Gastrocnemius medialis (tissue), 4 donors: ENCODE data around the gene CCDC13. TPM values are rescaled to one million over a fixed set of nuclear protein-coding genes. Genes with fewer than 3 reads are reported as not detected.

Source experiments
- ATAC-seq, 2 donors: fragments of 150-250 bp; one replicate each; pipeline ENCODE4 v1.9.1; 2016
- DNase-seq, 2 donors: peaks; one replicate each; pipeline ENCODE4 v3.0.0-alpha.2; 2019
- H3K27ac ChIP-seq, 4 donors: fragments of 200-600 bp; sonication (generic); 1 replicate in 1 of 4; 2 replicates in 3 of 4; pipeline ENCODE4 v1.5.1; 2016 to 2018; ENCODE audit warnings: mild to moderate bottlenecking in 2 of 4, moderate library complexity in 1 of 4
- H3K27me3 ChIP-seq, 3 donors: fragments of 200-600 bp; sonication (generic) in 2 of 3; 1 replicate in 1 of 3; 2 replicates in 2 of 3; pipeline versions ENCODE4 v1.5.1 to v1.6.0; 2016 to 2019; ENCODE audit warnings: mild to moderate bottlenecking in 1 of 3, moderate library complexity in 1 of 3
- H3K36me3 ChIP-seq, 2 donors: fragments of 200-600 bp; sonication (generic) in 1 of 2; one replicate each; pipeline ENCODE4 v1.5.1; 2017 to 2018
- H3K4me1 ChIP-seq, 2 donors: fragments of 200-600 bp; sonication (generic) in 1 of 2; one replicate each; pipeline ENCODE4 v1.5.1; 2016 to 2017; ENCODE audit warnings: mild to moderate bottlenecking in 2 of 2
- H3K4me3 ChIP-seq, 4 donors: fragments of 200-600 bp; sonication (generic) in 3 of 4; 1 replicate in 1 of 4; 2 replicates in 3 of 4; pipeline ENCODE4 v1.5.1; 2016 to 2019; ENCODE audit warnings: mild to moderate bottlenecking in 2 of 4
- H3K9me3 ChIP-seq, 3 donors: fragments of 200-600 bp; sonication (generic) in 2 of 3; 1 replicate in 1 of 3; 2 replicates in 2 of 3; pipeline ENCODE4 v1.5.1; 2016 to 2019
- CTCF ChIP-seq, 5 experiments: fragments of 450-650 bp in 3 of 5; fragments of 200-600 bp in 2 of 5; sonication (generic) in 2 of 5; IDR thresholded peaks in 4 of 5; conservative IDR thresholded peaks in 1 of 5; 1 replicate in 4 of 5; 2 replicates in 1 of 5; pipeline ENCODE4 v1.5.1; 2016 to 2019; ENCODE audit warnings: antibody characterized with exemption in 5 of 5, mild to moderate bottlenecking in 3 of 5, moderate library complexity in 3 of 5
- POLR2A ChIP-seq, 2 donors: fragments of 450-650 bp; IDR thresholded peaks; one replicate each; pipeline ENCODE4 v1.6.1; 2017; ENCODE audit warnings: antibody characterized with exemption in 2 of 2, mild to moderate bottlenecking in 2 of 2, moderate library complexity in 2 of 2
- in situ Hi-C, 4 donors: fragments of 200-750 bp; cut with MboI; loops; one replicate each; pipeline versions ENCODE4 v1.15.0 to v1.8.0; 2017; ENCODE audit warnings: low sequenced_read_pairs in 4 of 4
- intact Hi-C: fragments of 100-400 bp; cut with DNase I; formaldehyde crosslinking; loops from one replicate; pipeline ENCODE4 v1.15.1; 2023; ENCODE audit warnings: low total_unique reads
- total RNA-seq, 4 donors: library from RNA; depleted of rRNA; stranded (reverse); fragments of >200 nt; gene quantifications; one replicate each; pipeline versions ENCODE4 v1.1.0 to v1.2.3, GENCODE V29; 2016

Gene CCDC13
- total RNA-seq, 4 donors from 2014 or later = 0.12 to 1.5 (median 1.1) TPM

- no peak overlapping the region for H3K4me3 ChIP-seq
- TF ChIP-seq CTCF (IDR thresholded peaks at IDR 0.05 in 4 of 5, conservative IDR thresholded peaks at IDR 0.05 in 1 of 5) (no peak), POLR2A (IDR thresholded peaks at IDR 0.05) (no peak)
- no peak overlapping the region for H3K27ac ChIP-seq
- in situ Hi-C loops = no loop called here
- intact Hi-C loops = no loop called here
- DNase-seq (no peak), ATAC-seq (no peak)
- H3K9me3 ChIP-seq = no peaks in the 10 kb centered on the region
- peaks cover 4 to 10% of the 10 kb centered on the region in 2 donors for H3K4me1 ChIP-seq
- H3K36me3 ChIP-seq = no peaks in the 10 kb centered on the region
- H3K27me3 ChIP-seq = no peaks in the 10 kb centered on the region
Observed at GRCh38 chr3:42751609-42752008, 21.4 kb downstream of the CCDC13 start.

- Histone ChIP-seq H3K27me3 (no peaks in the 10 kb centered on the region), H3K36me3 (no peaks in the 10 kb centered on the region), H3K4me1 (peaks cover 12 to 18% of the 10 kb centered on the region in 2 donors), H3K9me3 (no peaks in the 10 kb centered on the region), H3K4me3 (no peak overlapping the region), H3K27ac (no peak overlapping the region)
- DNase-seq = no peak
- intact Hi-C loops = loop anchor here (1.0 kb wide), 1 partner anchor 169 kb away; no protein-coding TSS in a partner anchor
- in situ Hi-C loops = no loop called here
- no peak for ATAC-seq
- no peak for TF ChIP-seq CTCF (IDR thresholded peaks at IDR 0.05 in 4 of 5, conservative IDR thresholded peaks at IDR 0.05 in 1 of 5)
- TF ChIP-seq POLR2A (IDR thresholded peaks at IDR 0.05) = no peak
Observed at GRCh38 chr3:42750834-42751233, 22.2 kb downstream of the CCDC13 start.

GRCh38 chr3:42749753-42750231, 23.3 kb downstream of the CCDC13 start:
- in situ Hi-C loops (loop anchor here (5.0 to 25.0 kb wide), 4 partner anchors 95 to 167 kb away; partner anchors contain the start of genes SEC22C (in 4 of the 4), ZBTB47 (in 2 of the 4) and SS18L2 (in 1 of the 4)), intact Hi-C loops (loop anchor here (1.0 to 10.0 kb wide), 2 partner anchors 167 to 525 kb away; no protein-coding TSS in a partner anchor)
- Histone ChIP-seq H3K36me3 (no peaks in the 10 kb centered on the region), H3K9me3 (no peaks in the 10 kb centered on the region), H3K4me3 (no peak overlapping the region), H3K27ac (peak overlapping the region; percentile 37 to 99 (median 90)), H3K4me1 (peaks cover 14 to 24% of the 10 kb centered on the region in 2 donors), H3K27me3 (no peaks in the 10 kb centered on the region)
- ATAC-seq = peak; percentile 43 to 61
- TF ChIP-seq CTCF (IDR thresholded peaks at IDR 0.05 in 4 of 5, conservative IDR thresholded peaks at IDR 0.05 in 1 of 5) (peak; percentile 20 to 62 (median 47)), POLR2A (IDR thresholded peaks at IDR 0.05) (no peak)
- no peak for DNase-seq

- in situ Hi-C loops (loop anchor here (5.0 to 25.0 kb wide), 4 partner anchors 94 to 167 kb away; partner anchors contain the start of genes SEC22C (in 4 of the 4), ZBTB47 (in 2 of the 4) and SS18L2 (in 1 of the 4)), intact Hi-C loops (loop anchor here (10.0 kb wide), 1 partner anchor 524 kb away; no protein-coding TSS in a partner anchor)
- H3K4me3 ChIP-seq = no peak overlapping the region
- DNase-seq = no peak
- H3K9me3 ChIP-seq = no peaks in the 10 kb centered on the region
- ATAC-seq = no peak
- H3K27ac ChIP-seq = peak overlapping the region; percentile 37 to 99 (median 90)
- TF ChIP-seq CTCF (IDR thresholded peaks at IDR 0.05 in 4 of 5, conservative IDR thresholded peaks at IDR 0.05 in 1 of 5) = no peak
- TF ChIP-seq POLR2A (IDR thresholded peaks at IDR 0.05) = no peak
- no peaks in the 10 kb centered on the region for H3K27me3 ChIP-seq
- H3K4me1 ChIP-seq = peaks cover 14 to 25% of the 10 kb centered on the region in 2 donors
- no peaks in the 10 kb centered on the region for H3K36me3 ChIP-seq
Observed at GRCh38 chr3:42749025-42749752, 23.9 kb downstream of the CCDC13 start.
